Measurements from ENCODE around the gene RNF112.

Gene RNF112

GRCh38 chr17:19454074-19454473 is 43.0 kb downstream of the RNF112 start:
- no peak overlapping the region for H2BK5ac ChIP-seq (ENCODE audit: low read length)
- H3K9ac ChIP-seq (ENCODE audit: low read depth, low read length, poor library complexity), result no peak overlapping the region
- no peak overlapping the region for H3K4me2 ChIP-seq (ENCODE audit: insufficient read depth, low read length, poor library complexity, severe bottlenecking)
- no peaks in the 10 kb centered on the region for H3K79me1 ChIP-seq (ENCODE audit: low read depth, low read length)
- DNase-seq (ENCODE audit: low spot score), result no peak
- H3K27ac ChIP-seq (replicated peaks; ENCODE audit: low read length), result no peak overlapping the region
- no peak overlapping the region for H3K4me3 ChIP-seq (ENCODE audit: low read length in 2 of 2)
- no peak overlapping the region for H3K18ac ChIP-seq (ENCODE audit: low read length)
- H2BK120ac ChIP-seq (ENCODE audit: low read depth, low read length), result no peak overlapping the region
- H4K8ac ChIP-seq (ENCODE audit: low read depth, low read length), result no peak overlapping the region
- H3K14ac ChIP-seq (ENCODE audit: low read length), result no peak overlapping the region
- peaks cover 0 to 24% (median 0%) of the 10 kb centered on the region in 3 experiments for H3K27me3 ChIP-seq (ENCODE audit: control insufficient read depth in 3 of 3, insufficient read depth in 3 of 3, low read depth in 1 of 3, low read length in 3 of 3)
- no peak overlapping the region for H2AK5ac ChIP-seq (ENCODE audit: low read depth, low read length)
- H3K9me3 ChIP-seq (replicated peaks in 1 of 2; ENCODE audit: control insufficient read depth in 2 of 2, insufficient read depth in 1 of 2, low read depth in 1 of 2, low read length in 2 of 2), result no peaks in the 10 kb centered on the region
- H2BK15ac ChIP-seq (ENCODE audit: low read length), result no peak overlapping the region
- no peak overlapping the region for H4K91ac ChIP-seq (ENCODE audit: low read depth, low read length, poor library complexity)
- H3K36me3 ChIP-seq (replicated peaks in 1 of 2; ENCODE audit: control insufficient read depth in 2 of 2, insufficient read depth in 2 of 2, low read length in 2 of 2), result no peaks in the 10 kb centered on the region
- no peak overlapping the region for H3K4ac ChIP-seq (ENCODE audit: low read length)
- H2BK12ac ChIP-seq (ENCODE audit: low read length), result no peak overlapping the region
- peaks cover 0 to 8% of the 10 kb centered on the region in 2 donors for H3K4me1 ChIP-seq (ENCODE audit: control insufficient read depth in 2 of 2, insufficient read depth in 1 of 2, low read depth in 1 of 2, low read length in 2 of 2)
- no peak overlapping the region for H3K23ac ChIP-seq (ENCODE audit: low read depth, low read length, poor library complexity)
- WGBS, 2 donors (ENCODE audit: extremely low coverage in 2 of 2, insufficient read length in 2 of 2, insufficient replicate concordance in 1 of 2), result no CpG with 5 or more reads among the region's 2 CpGs
- H2AFZ ChIP-seq (ENCODE audit: low read length), result no peak overlapping the region

GRCh38 chr17:19456016-19456927 is 45.2 kb downstream of the RNF112 start:
- Histone ChIP-seq H3K23ac (ENCODE audit: low read depth, low read length, poor library complexity) (no peak overlapping the region), H3K14ac (ENCODE audit: low read length) (no peak overlapping the region), H2BK5ac (ENCODE audit: low read length) (no peak overlapping the region), H3K27ac (replicated peaks; ENCODE audit: low read length) (no peak overlapping the region), H3K4me3 (ENCODE audit: low read length in 2 of 2) (no peak overlapping the region), H3K4me1 (ENCODE audit: control insufficient read depth in 2 of 2, insufficient read depth in 1 of 2, low read depth in 1 of 2, low read length in 2 of 2) (peaks cover 0 to 15% of the 10 kb centered on the region in 2 donors), H3K79me1 (ENCODE audit: low read depth, low read length) (no peaks in the 10 kb centered on the region), H2AK5ac (ENCODE audit: low read depth, low read length) (no peak overlapping the region), H2BK120ac (ENCODE audit: low read depth, low read length) (no peak overlapping the region), H2BK15ac (ENCODE audit: low read length) (no peak overlapping the region), H3K36me3 (replicated peaks in 1 of 2; ENCODE audit: control insufficient read depth in 2 of 2, insufficient read depth in 2 of 2, low read length in 2 of 2) (no peaks in the 10 kb centered on the region), H3K4ac (ENCODE audit: low read length) (no peak overlapping the region), H3K9me3 (replicated peaks in 1 of 2; ENCODE audit: control insufficient read depth in 2 of 2, insufficient read depth in 1 of 2, low read depth in 1 of 2, low read length in 2 of 2) (no peaks in the 10 kb centered on the region), H4K8ac (ENCODE audit: low read depth, low read length) (no peak overlapping the region), H2BK12ac (ENCODE audit: low read length) (no peak overlapping the region), H3K9ac (ENCODE audit: low read depth, low read length, poor library complexity) (no peak overlapping the region), H2AFZ (ENCODE audit: low read length) (no peak overlapping the region), H3K18ac (ENCODE audit: low read length) (no peak overlapping the region), H3K27me3 (ENCODE audit: control insufficient read depth in 3 of 3, insufficient read depth in 3 of 3, low read depth in 1 of 3, low read length in 3 of 3) (peaks cover 0 to 28% (median 0%) of the 10 kb centered on the region in 3 experiments), H3K4me2 (ENCODE audit: insufficient read depth, low read length, poor library complexity, severe bottlenecking) (no peak overlapping the region), H4K91ac (ENCODE audit: low read depth, low read length, poor library complexity) (no peak overlapping the region)
- no peak for DNase-seq (ENCODE audit: low spot score)
- WGBS, 2 donors (ENCODE audit: extremely low coverage in 2 of 2, insufficient read length in 2 of 2, insufficient replicate concordance in 1 of 2), result no CpG with 5 or more reads among the region's 6 CpGs

- no peak overlapping the region for H3K18ac ChIP-seq (ENCODE audit: low read length)
- H4K91ac ChIP-seq (ENCODE audit: low read depth, low read length, poor library complexity), result no peak overlapping the region
- H3K4me3 ChIP-seq (ENCODE audit: low read length in 2 of 2), result no peak overlapping the region
- H3K23ac ChIP-seq (ENCODE audit: low read depth, low read length, poor library complexity), result no peak overlapping the region
- no peaks in the 10 kb centered on the region for H3K9me3 ChIP-seq (replicated peaks in 1 of 2; ENCODE audit: control insufficient read depth in 2 of 2, insufficient read depth in 1 of 2, low read depth in 1 of 2, low read length in 2 of 2)
- H2BK15ac ChIP-seq (ENCODE audit: low read length), result no peak overlapping the region
- H3K79me1 ChIP-seq (ENCODE audit: low read depth, low read length), result no peaks in the 10 kb centered on the region
- no CpG with 5 or more reads among the region's 3 CpGs for WGBS, 2 donors (ENCODE audit: extremely low coverage in 2 of 2, insufficient read length in 2 of 2, insufficient replicate concordance in 1 of 2)
- DNase-seq (ENCODE audit: low spot score), result no peak
- H2BK120ac ChIP-seq (ENCODE audit: low read depth, low read length), result no peak overlapping the region
- no peak overlapping the region for H2BK5ac ChIP-seq (ENCODE audit: low read length)
- H3K27ac ChIP-seq (replicated peaks; ENCODE audit: low read length), result no peak overlapping the region
- no peak overlapping the region for H2AFZ ChIP-seq (ENCODE audit: low read length)
- H3K27me3 ChIP-seq (ENCODE audit: control insufficient read depth in 3 of 3, insufficient read depth in 3 of 3, low read depth in 1 of 3, low read length in 3 of 3), result peaks cover 0 to 28% (median 0%) of the 10 kb centered on the region in 3 experiments
- no peak overlapping the region for H4K8ac ChIP-seq (ENCODE audit: low read depth, low read length)
- no peak overlapping the region for H2AK5ac ChIP-seq (ENCODE audit: low read depth, low read length)
- H3K4me1 ChIP-seq (ENCODE audit: control insufficient read depth in 2 of 2, insufficient read depth in 1 of 2, low read depth in 1 of 2, low read length in 2 of 2), result peaks cover 0 to 15% of the 10 kb centered on the region in 2 donors
- no peak overlapping the region for H2BK12ac ChIP-seq (ENCODE audit: low read length)
- H3K14ac ChIP-seq (ENCODE audit: low read length), result no peak overlapping the region
- no peak overlapping the region for H3K4me2 ChIP-seq (ENCODE audit: insufficient read depth, low read length, poor library complexity, severe bottlenecking)
- H3K9ac ChIP-seq (ENCODE audit: low read depth, low read length, poor library complexity), result no peak overlapping the region
- H3K36me3 ChIP-seq (replicated peaks in 1 of 2; ENCODE audit: control insufficient read depth in 2 of 2, insufficient read depth in 2 of 2, low read length in 2 of 2), result no peaks in the 10 kb centered on the region
- H3K4ac ChIP-seq (ENCODE audit: low read length), result no peak overlapping the region
Observed at GRCh38 chr17:19457046-19457445, 46.0 kb downstream of the RNF112 start.

GRCh38 chr17:19457830-19458271 is 46.8 kb downstream of the RNF112 start:
- H2BK12ac ChIP-seq (ENCODE audit: low read length), result no peak overlapping the region
- no peaks in the 10 kb centered on the region for H3K79me1 ChIP-seq (ENCODE audit: low read depth, low read length)
- WGBS, 2 donors (ENCODE audit: extremely low coverage in 2 of 2, insufficient read length in 2 of 2, insufficient replicate concordance in 1 of 2), result no CpG with 5 or more reads among the region's 5 CpGs
- no peaks in the 10 kb centered on the region for H3K36me3 ChIP-seq (replicated peaks in 1 of 2; ENCODE audit: control insufficient read depth in 2 of 2, insufficient read depth in 2 of 2, low read length in 2 of 2)
- no peak overlapping the region for H3K27ac ChIP-seq (replicated peaks; ENCODE audit: low read length)
- no peak overlapping the region for H3K14ac ChIP-seq (ENCODE audit: low read length)
- no peak overlapping the region for H3K18ac ChIP-seq (ENCODE audit: low read length)
- no peak overlapping the region for H3K23ac ChIP-seq (ENCODE audit: low read depth, low read length, poor library complexity)
- DNase-seq (ENCODE audit: low spot score), result no peak
- H2AFZ ChIP-seq (ENCODE audit: low read length), result no peak overlapping the region
- no peak overlapping the region for H4K91ac ChIP-seq (ENCODE audit: low read depth, low read length, poor library complexity)
- H2BK120ac ChIP-seq (ENCODE audit: low read depth, low read length), result no peak overlapping the region
- H3K4me2 ChIP-seq (ENCODE audit: insufficient read depth, low read length, poor library complexity, severe bottlenecking), result no peak overlapping the region
- no peak overlapping the region for H4K8ac ChIP-seq (ENCODE audit: low read depth, low read length)
- H2AK5ac ChIP-seq (ENCODE audit: low read depth, low read length), result no peak overlapping the region
- H3K4ac ChIP-seq (ENCODE audit: low read length), result no peak overlapping the region
- peaks cover 0 to 15% of the 10 kb centered on the region in 2 donors for H3K4me1 ChIP-seq (ENCODE audit: control insufficient read depth in 2 of 2, insufficient read depth in 1 of 2, low read depth in 1 of 2, low read length in 2 of 2)
- no peak overlapping the region for H3K9ac ChIP-seq (ENCODE audit: low read depth, low read length, poor library complexity)
- peaks cover 0 to 28% (median 0%) of the 10 kb centered on the region in 3 experiments for H3K27me3 ChIP-seq (ENCODE audit: control insufficient read depth in 3 of 3, insufficient read depth in 3 of 3, low read depth in 1 of 3, low read length in 3 of 3)
- no peak overlapping the region for H2BK5ac ChIP-seq (ENCODE audit: low read length)
- H3K4me3 ChIP-seq (ENCODE audit: low read length in 2 of 2), result no peak overlapping the region
- H3K9me3 ChIP-seq (replicated peaks in 1 of 2; ENCODE audit: control insufficient read depth in 2 of 2, insufficient read depth in 1 of 2, low read depth in 1 of 2, low read length in 2 of 2), result no peaks in the 10 kb centered on the region
- no peak overlapping the region for H2BK15ac ChIP-seq (ENCODE audit: low read length)

Measured in neuronal stem cell (in vitro differentiated cells).